HEK293 (cell line): ENCODE results near the gene QARS1.

Source experiments
- GFI1B ChIP-seq: fragments of 450-650 bp; formaldehyde crosslinking; IDR thresholded peaks from 2 replicates; pipeline ENCODE4 v1.5.1; 2016; ENCODE audit warnings: missing biosample characterization, missing genetic modification characterization
- INSM2 ChIP-seq: fragments of 450-650 bp; formaldehyde crosslinking; IDR thresholded peaks from 2 replicates; pipeline ENCODE4 v1.5.1; 2016; ENCODE audit warnings: missing biosample characterization, missing genetic modification characterization
- MEIS1 ChIP-seq: sonication (generic); formaldehyde crosslinking; IDR thresholded peaks from 2 replicates; pipeline ENCODE4 v1.8.1; 2022; ENCODE audit warnings: missing genetic modification reagents, mild to moderate bottlenecking, borderline replicate concordance
- SALL2 ChIP-seq: fragments of 450-650 bp; formaldehyde crosslinking; IDR thresholded peaks from 2 replicates; pipeline ENCODE4 v1.5.0; 2017; ENCODE audit warnings: missing biosample characterization, mild to moderate bottlenecking, missing genetic modification characterization, borderline replicate concordance
- SCRT2 ChIP-seq: fragments of 450-650 bp; formaldehyde crosslinking; IDR thresholded peaks from 2 replicates; pipeline ENCODE4 v1.5.1; 2016; ENCODE audit warnings: missing biosample characterization, missing genetic modification characterization
- SP7 ChIP-seq: fragments of 450-650 bp; formaldehyde crosslinking; IDR thresholded peaks from 2 replicates; pipeline ENCODE4 v1.5.1; 2016; ENCODE audit warnings: missing biosample characterization, missing genetic modification characterization
- YY1 ChIP-seq: fragments of 450-650 bp; formaldehyde crosslinking; IDR thresholded peaks from 2 replicates; pipeline ENCODE4 v1.5.1; 2018; ENCODE audit warnings: missing biosample characterization, missing genetic modification characterization
- ZFHX2 ChIP-seq: fragments of 450-650 bp; formaldehyde crosslinking; conservative IDR thresholded peaks from 2 replicates; pipeline ENCODE4 v1.5.1; 2016; ENCODE audit warnings: missing biosample characterization, missing genetic modification characterization
- ZNF10 ChIP-seq: fragments of 450-650 bp; formaldehyde crosslinking; IDR thresholded peaks from 2 replicates; pipeline ENCODE4 v1.5.1; 2017; ENCODE audit warnings: missing biosample characterization, missing genetic modification characterization
- ZNF140 ChIP-seq: fragments of 450-650 bp; formaldehyde crosslinking; IDR thresholded peaks from 2 replicates; pipeline ENCODE4 v1.5.1; 2016; ENCODE audit warnings: missing biosample characterization, missing genetic modification characterization
- ZNF157 ChIP-seq: fragments of 450-650 bp; formaldehyde crosslinking; IDR thresholded peaks from 2 replicates; pipeline ENCODE4 v1.5.1; 2016; ENCODE audit warnings: missing biosample characterization, missing genetic modification characterization
- ZNF16 ChIP-seq: fragments of 450-650 bp; formaldehyde crosslinking; IDR thresholded peaks from 2 replicates; pipeline ENCODE4 v1.5.1; 2016; ENCODE audit warnings: low read depth, missing biosample characterization, missing genetic modification characterization
- ZNF169 ChIP-seq: fragments of 450-650 bp; formaldehyde crosslinking; IDR thresholded peaks from 2 replicates; pipeline ENCODE4 v1.5.1; 2016; ENCODE audit warnings: missing biosample characterization, missing genetic modification characterization
- ZNF184 ChIP-seq: fragments of 450-650 bp; IDR thresholded peaks from 2 replicates; pipeline ENCODE4 v1.5.1; 2018; ENCODE audit warnings: missing biosample characterization, mild to moderate bottlenecking, missing genetic modification characterization
- ZNF211 ChIP-seq: fragments of 450-650 bp; formaldehyde crosslinking; IDR thresholded peaks from 2 replicates; pipeline ENCODE4 v1.5.1; 2016; ENCODE audit warnings: low read depth, missing biosample characterization, missing genetic modification characterization
- ZNF274 ChIP-seq, 2 experiments: fragments of 200-500 bp in 1 of 2; fragments of 450-650 bp in 1 of 2; sonication (Bioruptor generic) in 1 of 2; formaldehyde crosslinking in 1 of 2; IDR thresholded peaks; 2 replicates each; pipeline versions ENCODE4 v1.5.1 to v1.6.1; 2014 to 2016; ENCODE audit warnings: borderline replicate concordance in 1 of 2, inconsistent platforms in 1 of 2, low read length in 1 of 2, missing biosample characterization in 1 of 2, missing genetic modification characterization in 1 of 2
- ZNF324 ChIP-seq: fragments of 450-650 bp; formaldehyde crosslinking; IDR thresholded peaks from 2 replicates; pipeline ENCODE4 v1.5.1; 2016; ENCODE audit warnings: missing biosample characterization, missing genetic modification characterization
- ZNF354C ChIP-seq: fragments of 450-650 bp; formaldehyde crosslinking; IDR thresholded peaks from 2 replicates; pipeline ENCODE4 v1.5.1; 2016; ENCODE audit warnings: missing biosample characterization, missing genetic modification characterization, low read depth, borderline replicate concordance
- ZNF366 ChIP-seq: fragments of 450-650 bp; formaldehyde crosslinking; conservative IDR thresholded peaks from 2 replicates; pipeline ENCODE4 v1.5.1; 2016; ENCODE audit warnings: missing biosample characterization, missing genetic modification characterization
- ZNF426 ChIP-seq: fragments of 450-650 bp; formaldehyde crosslinking; IDR thresholded peaks from 2 replicates; pipeline ENCODE4 v1.5.1; 2017; ENCODE audit warnings: missing biosample characterization, missing genetic modification characterization, mild to moderate bottlenecking, inconsistent platforms, moderate library complexity
- ZNF549 ChIP-seq: fragments of 450-650 bp; IDR thresholded peaks from 2 replicates; pipeline ENCODE4 v1.5.1; 2018; ENCODE audit warnings: missing biosample characterization, missing genetic modification characterization, mild to moderate bottlenecking, inconsistent platforms, moderate library complexity
- ZNF555 ChIP-seq: fragments of 450-650 bp; formaldehyde crosslinking; conservative IDR thresholded peaks from 2 replicates; pipeline ENCODE4 v1.5.1; 2017; ENCODE audit warnings: missing biosample characterization, mild to moderate bottlenecking, missing genetic modification characterization, inconsistent platforms
- ZNF571 ChIP-seq: fragments of 450-650 bp; formaldehyde crosslinking; IDR thresholded peaks from 2 replicates; pipeline ENCODE4 v1.5.0; 2017; ENCODE audit warnings: missing biosample characterization, missing genetic modification characterization
- ZNF600 ChIP-seq: fragments of 450-650 bp; formaldehyde crosslinking; IDR thresholded peaks from 2 replicates; pipeline ENCODE4 v1.5.1; 2016; ENCODE audit warnings: missing biosample characterization, missing genetic modification characterization
- ZNF629 ChIP-seq: fragments of 450-650 bp; formaldehyde crosslinking; IDR thresholded peaks from 2 replicates; pipeline ENCODE4 v1.5.1; 2017; ENCODE audit warnings: missing biosample characterization, missing genetic modification characterization
- ZNF660 ChIP-seq: fragments of 450-650 bp; IDR thresholded peaks from 2 replicates; pipeline ENCODE4 v1.5.1; 2018; ENCODE audit warnings: missing biosample characterization, mild to moderate bottlenecking, missing genetic modification characterization
- ZNF692 ChIP-seq: fragments of 450-650 bp; formaldehyde crosslinking; IDR thresholded peaks from 2 replicates; pipeline ENCODE4 v1.5.1; 2016; ENCODE audit warnings: missing biosample characterization, missing genetic modification characterization
- ZNF701 ChIP-seq: fragments of 450-650 bp; formaldehyde crosslinking; IDR thresholded peaks from 2 replicates; pipeline ENCODE4 v1.5.1; 2016; ENCODE audit warnings: missing biosample characterization, missing genetic modification characterization
- ZNF777 ChIP-seq: fragments of 450-650 bp; formaldehyde crosslinking; IDR thresholded peaks from 2 replicates; pipeline ENCODE4 v1.5.1; 2017; ENCODE audit warnings: missing biosample characterization, missing genetic modification characterization, borderline replicate concordance
- ZNF791 ChIP-seq: fragments of 450-650 bp; formaldehyde crosslinking; IDR thresholded peaks from 2 replicates; pipeline ENCODE4 v1.5.1; 2016; ENCODE audit warnings: missing biosample characterization, missing genetic modification characterization
- ZXDB ChIP-seq: fragments of 450-650 bp; formaldehyde crosslinking; IDR thresholded peaks from 2 replicates; pipeline ENCODE4 v1.5.1; 2016; ENCODE audit warnings: missing biosample characterization, missing genetic modification characterization
- TF ChIP-seq, protein P1 (sequence below): fragments of 450-650 bp; formaldehyde crosslinking; optimal IDR thresholded peaks from 2 replicates; pipeline ENCODE3; 2016; ENCODE audit warnings: missing biosample characterization, mild to moderate bottlenecking, missing genetic modification characterization
- TF ChIP-seq, protein P2 (sequence below): fragments of 450-650 bp; formaldehyde crosslinking; IDR thresholded peaks from 2 replicates; pipeline ENCODE4 v1.5.1; 2016; ENCODE audit warnings: missing biosample characterization, missing genetic modification characterization

QARS1 gene

DNA sequence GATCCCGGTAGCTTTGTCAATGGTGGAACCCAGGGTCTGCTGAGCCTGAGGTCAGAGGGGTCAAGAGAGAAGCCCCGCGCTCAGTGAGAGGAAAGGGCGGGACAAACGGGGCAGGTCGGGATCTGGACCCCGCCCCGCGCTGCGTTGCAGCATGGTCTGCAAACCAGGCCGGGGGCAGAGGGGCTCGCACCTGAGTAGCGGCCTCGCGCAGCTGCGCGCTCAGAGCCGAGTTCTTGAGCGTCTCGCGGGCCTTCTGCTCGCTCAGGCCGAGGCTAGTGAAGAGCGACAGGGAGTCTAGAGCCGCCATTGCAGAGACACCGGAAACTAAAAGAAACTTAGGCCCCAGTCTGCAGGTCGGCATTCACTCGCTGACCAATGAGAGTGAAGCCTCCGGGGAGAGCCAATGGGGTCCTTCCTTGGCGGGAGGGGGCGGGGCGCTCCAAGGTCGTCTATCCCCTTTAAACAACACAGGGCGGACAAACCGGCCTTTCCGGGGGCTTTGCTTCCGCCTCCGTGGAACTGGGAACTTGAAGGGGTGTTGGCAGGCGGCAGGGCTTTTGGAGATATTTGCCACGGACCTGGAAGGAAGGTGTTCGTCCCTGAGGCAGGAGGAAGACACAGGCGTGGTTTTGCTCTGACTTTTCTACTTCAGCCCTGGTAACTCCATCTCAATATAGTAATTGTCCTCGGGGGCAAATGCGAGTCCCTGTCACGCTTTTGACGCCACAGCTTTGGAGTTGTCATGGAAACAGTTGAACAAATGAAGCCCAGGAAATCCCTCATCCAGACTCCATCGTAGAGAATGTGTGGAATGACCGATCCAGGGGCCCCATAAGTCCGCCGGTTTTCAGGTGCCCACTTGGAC is at the start of gene QARS1 (continued):
- TF ChIP-seq SALL2 (tag by site-specific recombination) (no peak), ZNF324 (tag by site-specific recombination) (no peak), ZNF600 (no peak), ZNF549 (tag by site-specific recombination) (no peak), ZNF629 (tag by site-specific recombination) (peak; percentile 30), ZNF366 (tag by site-specific recombination) (no peak), ZNF777 (tag by site-specific recombination) (no peak), ZNF157 (tag by site-specific recombination) (no peak), ZNF140 (no peak), MEIS1 (CRISPR knock-in tag) (no peak), ZNF571 (tag by site-specific recombination) (no peak), ZNF692 (tag by site-specific recombination) (no peak), ZNF555 (no peak), ZNF354C (tag by site-specific recombination) (no peak), SCRT2 (tag by site-specific recombination) (no peak), ZNF274 (IDR thresholded peaks at IDR 0.05; ENCODE audit: low read length) (no peak), ZNF274 (tag by site-specific recombination; IDR thresholded peaks at IDR 0.05; ENCODE audit: borderline replicate concordance) (no peak), ZNF184 (tag by site-specific recombination) (no peak), ZNF791 (tag by site-specific recombination) (no peak), INSM2 (tag by site-specific recombination) (no peak), ZNF426 (tag by site-specific recombination) (no peak), YY1 (peak; percentile 78; the same call in 1 of the 2 replicates), ZNF10 (no peak), ZFHX2 (tag by site-specific recombination) (no peak), SP7 (tag by site-specific recombination) (peak; percentile 37; the same call in 1 of the 2 replicates), ZNF701 (tag by site-specific recombination) (no peak), ZNF16 (tag by site-specific recombination) (no peak), ZXDB (tag by site-specific recombination) (peak; percentile 70), GFI1B (tag by site-specific recombination) (no peak), ZNF211 (tag by site-specific recombination) (no peak), ZNF169 (tag by site-specific recombination) (no peak), ZNF660 (tag by site-specific recombination) (0 out of 2 replicates have a peak, but pooled peaks have one; percentile 8)
- TF ChIP-seq, protein P1, sequence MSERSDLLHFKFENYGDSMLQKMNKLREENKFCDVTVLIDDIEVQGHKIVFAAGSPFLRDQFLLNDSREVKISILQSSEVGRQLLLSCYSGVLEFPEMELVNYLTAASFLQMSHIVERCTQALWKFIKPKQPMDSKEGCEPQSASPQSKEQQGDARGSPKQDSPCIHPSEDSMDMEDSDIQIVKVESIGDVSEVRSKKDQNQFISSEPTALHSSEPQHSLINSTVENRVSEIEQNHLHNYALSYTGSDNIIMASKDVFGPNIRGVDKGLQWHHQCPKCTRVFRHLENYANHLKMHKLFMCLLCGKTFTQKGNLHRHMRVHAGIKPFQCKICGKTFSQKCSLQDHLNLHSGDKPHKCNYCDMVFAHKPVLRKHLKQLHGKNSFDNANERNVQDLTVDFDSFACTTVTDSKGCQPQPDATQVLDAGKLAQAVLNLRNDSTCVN = peak; percentile 50
- TF ChIP-seq, protein P2, sequence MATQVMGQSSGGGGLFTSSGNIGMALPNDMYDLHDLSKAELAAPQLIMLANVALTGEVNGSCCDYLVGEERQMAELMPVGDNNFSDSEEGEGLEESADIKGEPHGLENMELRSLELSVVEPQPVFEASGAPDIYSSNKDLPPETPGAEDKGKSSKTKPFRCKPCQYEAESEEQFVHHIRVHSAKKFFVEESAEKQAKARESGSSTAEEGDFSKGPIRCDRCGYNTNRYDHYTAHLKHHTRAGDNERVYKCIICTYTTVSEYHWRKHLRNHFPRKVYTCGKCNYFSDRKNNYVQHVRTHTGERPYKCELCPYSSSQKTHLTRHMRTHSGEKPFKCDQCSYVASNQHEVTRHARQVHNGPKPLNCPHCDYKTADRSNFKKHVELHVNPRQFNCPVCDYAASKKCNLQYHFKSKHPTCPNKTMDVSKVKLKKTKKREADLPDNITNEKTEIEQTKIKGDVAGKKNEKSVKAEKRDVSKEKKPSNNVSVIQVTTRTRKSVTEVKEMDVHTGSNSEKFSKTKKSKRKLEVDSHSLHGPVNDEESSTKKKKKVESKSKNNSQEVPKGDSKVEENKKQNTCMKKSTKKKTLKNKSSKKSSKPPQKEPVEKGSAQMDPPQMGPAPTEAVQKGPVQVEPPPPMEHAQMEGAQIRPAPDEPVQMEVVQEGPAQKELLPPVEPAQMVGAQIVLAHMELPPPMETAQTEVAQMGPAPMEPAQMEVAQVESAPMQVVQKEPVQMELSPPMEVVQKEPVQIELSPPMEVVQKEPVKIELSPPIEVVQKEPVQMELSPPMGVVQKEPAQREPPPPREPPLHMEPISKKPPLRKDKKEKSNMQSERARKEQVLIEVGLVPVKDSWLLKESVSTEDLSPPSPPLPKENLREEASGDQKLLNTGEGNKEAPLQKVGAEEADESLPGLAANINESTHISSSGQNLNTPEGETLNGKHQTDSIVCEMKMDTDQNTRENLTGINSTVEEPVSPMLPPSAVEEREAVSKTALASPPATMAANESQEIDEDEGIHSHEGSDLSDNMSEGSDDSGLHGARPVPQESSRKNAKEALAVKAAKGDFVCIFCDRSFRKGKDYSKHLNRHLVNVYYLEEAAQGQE (tag by site-specific recombination) = no peak
